H9 (cell line): ENCODE results near the gene GJA10. TPM values are rescaled to one million over a fixed set of nuclear protein-coding genes. Genes with fewer than 3 reads are reported as not detected.

Experiments used
- DNase-seq: peaks from one replicate; pipeline ENCODE4 v3.0.0-alpha.2; 2017
- H2AFZ ChIP-seq: one replicate; pipeline ENCODE4 v1.6.1; 2013; ENCODE audit warnings: mild to moderate bottlenecking, low read length, control low read depth, moderate library complexity
- H2AK5ac ChIP-seq: 2 replicates; pipeline ENCODE4 v1.6.1; 2013; ENCODE audit warnings: low read length, control low read depth, mixed read lengths; ENCODE audit not compliant: insufficient read length
- H2BK120ac ChIP-seq: one replicate; pipeline ENCODE4 v1.6.1; 2013; ENCODE audit warnings: low read depth, mild to moderate bottlenecking, low read length, control low read depth, inconsistent platforms; ENCODE audit not compliant: poor library complexity, severe bottlenecking
- H2BK12ac ChIP-seq: 2 replicates; pipeline ENCODE4 v1.6.1; 2013; ENCODE audit warnings: low read length, control low read depth, mixed read lengths, low read depth; ENCODE audit not compliant: insufficient read length
- H2BK15ac ChIP-seq: 2 replicates; pipeline ENCODE4 v1.6.1; 2013; ENCODE audit warnings: low read depth, low read length, control low read depth
- H2BK20ac ChIP-seq: one replicate; pipeline ENCODE4 v1.6.1; 2013; ENCODE audit warnings: low read depth, mild to moderate bottlenecking, low read length, control low read depth, inconsistent platforms; ENCODE audit not compliant: poor library complexity, severe bottlenecking
- H2BK5ac ChIP-seq: 2 replicates; pipeline ENCODE4 v1.6.1; 2013; ENCODE audit warnings: low read length, control low read depth, mixed read lengths; ENCODE audit not compliant: insufficient read length
- H3K14ac ChIP-seq: 2 replicates; pipeline ENCODE4 v1.6.1; 2013; ENCODE audit warnings: low read length, control low read depth; ENCODE audit not compliant: insufficient read depth
- H3K18ac ChIP-seq: 2 replicates; pipeline ENCODE4 v1.6.1; 2013; ENCODE audit warnings: low read depth, mild to moderate bottlenecking, mixed read lengths, low read length, control low read depth; ENCODE audit not compliant: insufficient read length
- H3K23ac ChIP-seq: 2 replicates; pipeline ENCODE4 v1.6.1; 2013; ENCODE audit warnings: low read length, control low read depth, mixed read lengths, low read depth; ENCODE audit not compliant: insufficient read length
- H3K23me2 ChIP-seq: 2 replicates; pipeline ENCODE4 v1.6.1; 2013; ENCODE audit warnings: low read depth, mild to moderate bottlenecking, mixed read lengths, low read length, control low read depth; ENCODE audit not compliant: insufficient read length, poor library complexity, severe bottlenecking
- H3K27ac ChIP-seq: 2 replicates; pipeline ENCODE4 v1.5.1; 2013; ENCODE audit warnings: low read length, control low read depth, mixed read lengths, low read depth; ENCODE audit not compliant: insufficient read length
- H3K27me3 ChIP-seq: 2 replicates; pipeline ENCODE4 v1.6.1; 2013; ENCODE audit warnings: low read length, control low read depth, inconsistent platforms; ENCODE audit not compliant: insufficient read depth
- H3K4ac ChIP-seq: 2 replicates; pipeline ENCODE4 v1.6.1; 2013; ENCODE audit warnings: low read depth, mild to moderate bottlenecking, control low read depth, inconsistent platforms, low read length, moderate library complexity
- H3K4me1 ChIP-seq: 2 replicates; pipeline ENCODE4 v1.6.1; 2013; ENCODE audit warnings: low read length, control low read depth, inconsistent platforms; ENCODE audit not compliant: insufficient read depth
- H3K4me2 ChIP-seq: 2 replicates; pipeline ENCODE4 v1.6.1; 2013; ENCODE audit warnings: low read length, control low read depth, mixed read lengths; ENCODE audit not compliant: insufficient read length, insufficient read depth
- H3K56ac ChIP-seq: 2 replicates; pipeline ENCODE4 v1.6.1; 2013; ENCODE audit warnings: low read depth, mild to moderate bottlenecking, mixed read lengths, low read length, control low read depth; ENCODE audit not compliant: insufficient read length
- H3K79me1 ChIP-seq: 2 replicates; pipeline ENCODE4 v1.6.1; 2013; ENCODE audit warnings: low read depth, mild to moderate bottlenecking, moderate library complexity, low read length, control low read depth, inconsistent platforms; ENCODE audit not compliant: insufficient read depth, poor library complexity, severe bottlenecking
- H3K79me2 ChIP-seq: 2 replicates; pipeline ENCODE4 v1.6.1; 2013; ENCODE audit warnings: low read length, control low read depth, inconsistent platforms; ENCODE audit not compliant: insufficient read depth
- H3K9ac ChIP-seq: 2 replicates; pipeline ENCODE4 v1.6.1; 2013; ENCODE audit warnings: low read length, control low read depth, mixed read lengths; ENCODE audit not compliant: insufficient read length; ENCODE audit errors: extremely low read depth
- H3K9me3 ChIP-seq: one replicate; pipeline ENCODE4 v1.6.1; 2013; ENCODE audit warnings: low read depth, low read length, inconsistent platforms; ENCODE audit not compliant: control insufficient read depth
- H3T11ph ChIP-seq: one replicate; pipeline ENCODE4 v1.6.1; 2013; ENCODE audit warnings: mild to moderate bottlenecking, low read length, control low read depth, inconsistent platforms
- H4K20me1 ChIP-seq: one replicate; pipeline ENCODE4 v1.6.1; 2013; ENCODE audit not compliant: control insufficient read depth, insufficient read length, insufficient read depth
- H4K5ac ChIP-seq: 2 replicates; pipeline ENCODE4 v1.6.1; 2013; ENCODE audit warnings: low read depth, mild to moderate bottlenecking, mixed read lengths, low read length, control low read depth; ENCODE audit not compliant: insufficient read length
- H4K8ac ChIP-seq: replicated peaks from 2 replicates; pipeline ENCODE4 v1.6.1; 2013; ENCODE audit warnings: low read length, control low read depth, mixed read lengths, low read depth; ENCODE audit not compliant: insufficient read length
- H4K91ac ChIP-seq: 2 replicates; pipeline ENCODE4 v1.6.1; 2013; ENCODE audit warnings: low read depth, mild to moderate bottlenecking, moderate library complexity, mixed read lengths, low read length, control low read depth; ENCODE audit not compliant: insufficient read length
- H3K27ac Mint-ChIP-seq, 3 experiments: 2 replicates in 2 of 3; 3 replicates in 1 of 3; pipeline ENCODE4 v1.8.0; 2020 to 2021; ENCODE audit warnings: mixed read lengths in 3 of 3, mild to moderate bottlenecking in 1 of 3, moderate library complexity in 1 of 3
- H3K27me3 Mint-ChIP-seq: 2 replicates; pipeline ENCODE4 v1.8.0; 2021; ENCODE audit warnings: low read depth, mild to moderate bottlenecking, moderate library complexity, mixed read lengths
- H3K36me3 Mint-ChIP-seq, 3 experiments: 2 replicates in 2 of 3; 3 replicates in 1 of 3; pipeline ENCODE4 v1.8.0; 2020 to 2021; ENCODE audit warnings: low read depth in 3 of 3, mixed read lengths in 3 of 3; ENCODE audit not compliant: insufficient read depth in 1 of 3
- H3K4me1 Mint-ChIP-seq, 2 experiments: 2 replicates each; pipeline ENCODE4 v1.8.0; 2020; ENCODE audit warnings: mixed read lengths in 2 of 2
- H3K4me3 Mint-ChIP-seq, 2 experiments: 2 replicates in 1 of 2; 3 replicates in 1 of 2; pipeline ENCODE4 v1.8.0; 2020 to 2021; ENCODE audit warnings: mild to moderate bottlenecking in 2 of 2, mixed read lengths in 2 of 2, moderate library complexity in 1 of 2
- H3K9me3 Mint-ChIP-seq, 2 experiments: 2 replicates in 1 of 2; 3 replicates in 1 of 2; pipeline ENCODE4 v1.8.0; 2020; ENCODE audit warnings: mild to moderate bottlenecking in 2 of 2, mixed read lengths in 2 of 2, moderate library complexity in 1 of 2
- CTCF ChIP-seq: fragments of 200-600 bp; sonication (generic); conservative IDR thresholded peaks from 3 replicates; pipeline ENCODE4 v1.8.0; 2021; ENCODE audit warnings: antibody characterized with exemption, mild to moderate bottlenecking
- WGBS: extraction: QIAGEN DNeasy Blood & Tissue Kit; methylation state at CpG from one replicate; pipeline ENCODE4 v1.1.7; 2013; ENCODE audit warnings: missing lambda C conversion rate, low lambda C conversion rate, mixed read lengths; ENCODE audit not compliant: insufficient read length; ENCODE audit errors: extremely low coverage; 5-methylcytosine and 5-hydroxymethylcytosine counted together
- total RNA-seq: library from RNA; stranded (reverse); gene quantifications from 2 replicates; pipeline ENCODE4 v1.2.1, GENCODE V29; 2021

GJA10 gene
- total RNA-seq, 1 experiment from 2014 or later, result not detected

GRCh38 chr6:89866024-89866678, 28.1 kb upstream of the GJA10 start:
- no CpG with 5 or more reads among the region's 6 CpGs for WGBS
- H3K27me3 Mint-ChIP-seq, result no peaks in the 10 kb centered on the region
- TF ChIP-seq CTCF, result no peak

More at GRCh38 chr6:89866024-89866678, 28.1 kb upstream of the GJA10 start:
- Histone ChIP-seq H2BK5ac (no peak overlapping the region), H3K27ac (no peak overlapping the region), H3K56ac (no peak overlapping the region), H4K20me1 (no peaks in the 10 kb centered on the region), H2BK20ac (no peak overlapping the region), H2BK12ac (no peak overlapping the region), H3K4ac (no peak overlapping the region), H3K9me3 (no peaks in the 10 kb centered on the region), H3K23me2 (no peaks in the 10 kb centered on the region), H3T11ph (no peak overlapping the region), H2AK5ac (no peak overlapping the region), H3K79me2 (no peaks in the 10 kb centered on the region), H3K14ac (no peak overlapping the region), H3K27me3 (no peaks in the 10 kb centered on the region), H3K4me2 (no peak overlapping the region), H2BK120ac (no peak overlapping the region), H4K5ac (no peak overlapping the region), H3K79me1 (no peaks in the 10 kb centered on the region), H3K18ac (no peak overlapping the region), H3K9ac (no peak overlapping the region), H3K4me1 (no peaks in the 10 kb centered on the region), H3K23ac (no peak overlapping the region), H4K8ac (no peak overlapping the region), H2BK15ac (no peak overlapping the region), H2AFZ (no peak overlapping the region), H4K91ac (no peak overlapping the region)
- Mint-ChIP-seq H3K4me1 (no peaks in the 10 kb centered on the region), H3K36me3 (peaks cover 62 to 93% (median 85%) of the 10 kb centered on the region in 3 experiments), H3K4me3 (no peak overlapping the region), H3K9me3 (no peaks in the 10 kb centered on the region; a peak in 1 of 5 replicates), H3K27ac (no peak overlapping the region)
- DNase-seq, result no peak
